HepG2 (cell line): Measurements from ENCODE around the gene MTHFR. TPM values are rescaled to one million over a fixed set of nuclear protein-coding genes. Genes with fewer than 3 reads are reported as not detected.

ENCODE experiments used
- ATAC-seq: fragments of 200-7000 bp; cut with Tn5 transposase; 3 replicates; pipeline ENCODE4 v1.9.1; 2020; ENCODE audit warnings: mild to moderate bottlenecking, moderate library complexity
- BruUV-seq: library from RNA; stranded (reverse); fragments of 400-500 nt; replicated peaks from 2 replicates; lab custom pipeline; 2021; lab: Mats Ljungman, UMichigan
- CTCF ChIA-PET: fragments of 300-600 bp; formaldehyde crosslinking; extraction: SDS; loops from one replicate; lab custom pipeline; 2021; ENCODE audit warnings: low total read pairs, inconsistent platforms, low intra/inter-chr PET ratio; lab: Yijun Ruan, JAX
- POLR2A ChIA-PET: fragments of 350-600 bp; sonication (Branson Sonifier 250); formaldehyde crosslinking; loops from one replicate; lab custom pipeline; 2020; ENCODE audit warnings: antibody characterized with exemption, inconsistent platforms; lab: Yijun Ruan, JAX
- DNase-seq: peaks from one replicate; pipeline ENCODE4 v3.0.0-alpha.2; 2015; ENCODE audit warnings: low spot score
- FAIRE-seq: peaks from 3 replicates; lab custom pipeline; 2011; peaks lifted over from hg19 to GRCh38; lab: Jason Lieb, UNC
- H2AFZ ChIP-seq: one replicate; pipeline ENCODE4 v1.6.1; 2011; ENCODE audit warnings: low read length, inconsistent platforms
- H3K27ac ChIP-seq: fragments of 300-600 bp; 3 replicates; pipeline ENCODE4 v1.8.0; 2011; ENCODE audit warnings: mixed run types, mild to moderate bottlenecking, mixed read lengths, low read length, inconsistent platforms; ENCODE audit not compliant: insufficient read depth; ENCODE audit errors: extremely low read length
- H3K27me3 ChIP-seq, 2 experiments: fragments of 200-600 bp in 1 of 2; 2 replicates in 1 of 2; 3 replicates in 1 of 2; pipeline versions ENCODE4 v1.6.0 to v1.8.0; 2011; ENCODE audit warnings: low read length in 2 of 2, mild to moderate bottlenecking in 2 of 2, moderate library complexity in 2 of 2, inconsistent platforms in 1 of 2; ENCODE audit not compliant: insufficient read depth in 2 of 2, control insufficient read depth in 1 of 2
- H3K36me3 ChIP-seq, 2 experiments: fragments of 200-600 bp in 1 of 2; replicated peaks in 1 of 2; 2 replicates in 1 of 2; 3 replicates in 1 of 2; pipeline versions ENCODE4 v1.5.1 to v1.8.0; 2011; ENCODE audit warnings: low read length in 2 of 2, inconsistent platforms in 1 of 2; ENCODE audit not compliant: insufficient read depth in 2 of 2, control insufficient read depth in 1 of 2
- H3K4me1 ChIP-seq: 2 replicates; pipeline ENCODE4 v1.5.1; 2012; ENCODE audit warnings: low read length, inconsistent platforms; ENCODE audit not compliant: insufficient read depth
- H3K4me2 ChIP-seq: 2 replicates; pipeline ENCODE4 v1.6.0; 2011; ENCODE audit warnings: low read depth, low read length, inconsistent platforms
- H3K4me3 ChIP-seq, 3 experiments: fragments of 200-600 bp in 1 of 3; sonication (generic), shearing (Covaris generic) in 1 of 3; replicated peaks in 1 of 3; 2 replicates each; pipeline ENCODE4 v1.5.1; 2011 to 2016; ENCODE audit warnings: low read length in 3 of 3, inconsistent platforms in 2 of 3, low read depth in 2 of 3, mild to moderate bottlenecking in 2 of 3, control low read depth in 1 of 3, mixed read lengths in 1 of 3; ENCODE audit not compliant: insufficient read depth in 1 of 3
- H3K79me2 ChIP-seq: one replicate; pipeline ENCODE4 v1.6.1; 2011; ENCODE audit warnings: low read length, inconsistent platforms; ENCODE audit not compliant: insufficient read depth
- H3K9ac ChIP-seq: 2 replicates; pipeline ENCODE4 v1.6.0; 2011; ENCODE audit warnings: mild to moderate bottlenecking, low read depth, low read length, inconsistent platforms; ENCODE audit not compliant: insufficient read depth
- H3K9me3 ChIP-seq: 2 replicates; pipeline ENCODE4 v1.5.1; 2012; ENCODE audit warnings: mild to moderate bottlenecking, low read length
- H4K20me1 ChIP-seq: 2 replicates; pipeline ENCODE4 v1.6.0; 2011; ENCODE audit warnings: inconsistent platforms, mild to moderate bottlenecking, low read length, moderate library complexity; ENCODE audit not compliant: insufficient read depth
- CEBPB ChIP-seq: IDR thresholded peaks from 2 replicates; pipeline ENCODE4 v1.6.1; 2011; ENCODE audit warnings: low read depth, low read length, improper control_type of control experiment, borderline replicate concordance
- CHCHD3 ChIP-seq: sonication (generic); formaldehyde crosslinking; IDR thresholded peaks from 2 replicates; pipeline ENCODE4 v1.8.0; 2022; ENCODE audit warnings: mild to moderate bottlenecking, missing genetic modification reagents, moderate library complexity
- ELF4 ChIP-seq: sonication (generic); formaldehyde crosslinking; IDR thresholded peaks from 2 replicates; pipeline ENCODE4 v1.5.0; 2020; ENCODE audit warnings: missing genetic modification reagents, mild to moderate bottlenecking, moderate library complexity, borderline replicate concordance
- HDAC6 ChIP-seq: fragments of 200-600 bp; sonication (generic); IDR thresholded peaks from 2 replicates; pipeline ENCODE4 v1.7.0; 2017; ENCODE audit warnings: mild to moderate bottlenecking, antibody characterized with exemption, low read length, low read depth
- HMG20A ChIP-seq: IDR thresholded peaks from 2 replicates; pipeline ENCODE4 v1.6.1; 2016; ENCODE audit warnings: borderline replicate concordance
- KDM3A ChIP-seq: IDR thresholded peaks from 2 replicates; pipeline ENCODE4 v1.6.1; 2018; ENCODE audit warnings: low read depth, missing compliant biosample characterization
- KLF6 ChIP-seq: IDR thresholded peaks from 2 replicates; pipeline ENCODE4 v1.8.0; 2016; ENCODE audit warnings: missing biosample characterization, missing genetic modification reagents
- SMARCC2 ChIP-seq: fragments of 450-650 bp; IDR thresholded peaks from 2 replicates; pipeline ENCODE4 v1.6.1; 2017; ENCODE audit warnings: antibody characterized with exemption, mild to moderate bottlenecking
- SP4 ChIP-seq: sonication (generic); formaldehyde crosslinking; IDR thresholded peaks from 2 replicates; pipeline ENCODE4 v1.8.1; 2023; ENCODE audit warnings: mild to moderate bottlenecking, missing genetic modification reagents
- ZBTB7A ChIP-seq: sonication (generic); formaldehyde crosslinking; IDR thresholded peaks from 2 replicates; pipeline ENCODE4 v1.8.0; 2022; ENCODE audit warnings: mild to moderate bottlenecking, missing genetic modification reagents
- ZNF224 ChIP-seq: sonication (generic); formaldehyde crosslinking; IDR thresholded peaks from 2 replicates; pipeline ENCODE4 v1.5.0; 2020; ENCODE audit warnings: mild to moderate bottlenecking, missing genetic modification reagents
- ZNF234 ChIP-seq: sonication (generic); formaldehyde crosslinking; conservative IDR thresholded peaks from 2 replicates; pipeline ENCODE4 v1.5.1; 2020; ENCODE audit warnings: mild to moderate bottlenecking, missing genetic modification reagents
- WGBS: methylation state at CpG from one replicate; pipeline ENCODE4 v1.1.6; 2017; ENCODE audit warnings: low lambda C conversion rate; 5-methylcytosine and 5-hydroxymethylcytosine counted together
- in situ Hi-C: cut with HindIII; loops from 2 replicates; pipeline ENCODE4 v1.10.0; 2017; ENCODE audit warnings: low pct_unique_long_range_greater_than_20kb; ENCODE audit not compliant: extremely low pct_ligation_motif_present
- intact Hi-C: fragments of 100-400 bp; cut with micrococcal nuclease; formaldehyde crosslinking; loops from one replicate; pipeline ENCODE4 v1.10.0; 2022; ENCODE audit not compliant: unreplicated experiment
- polyA plus RNA-seq, 8 experiments: library from polyadenylated mRNA; depleted of rRNA in 3 of 8; stranded (reverse) in 7 of 8; unstranded in 1 of 8; fragments of >200 nt; fragmentation: Illumina TruSeq in 4 of 8; extraction: Trizol in 4 of 8; gene quantifications; 2 replicates each; pipeline versions ENCODE4 v1.2.1 to v1.2.3, GENCODE V29; 2011 to 2016; ENCODE audit warnings: low read depth in 4 of 8, missing spikeins in 1 of 8, mixed read lengths in 1 of 8; ENCODE audit not compliant: insufficient read depth in 1 of 8
- total RNA-seq, 5 experiments: library from RNA; depleted of rRNA; stranded (reverse); fragments of >200 nt; fragmentation: Illumina TruSeq; extraction: Trizol; gene quantifications; 2 replicates each; pipeline ENCODE4 v1.2.3, GENCODE V29; 2016; ENCODE audit warnings: low read depth in 1 of 5
- TF ChIP-seq, protein P1 (sequence below): sonication (generic); formaldehyde crosslinking; IDR thresholded peaks from 2 replicates; pipeline ENCODE4 v1.8.0; 2022; ENCODE audit warnings: missing genetic modification reagents, mild to moderate bottlenecking, inconsistent platforms, borderline replicate concordance
- TF ChIP-seq, protein P2 (sequence below): sonication (generic); formaldehyde crosslinking; IDR thresholded peaks from 2 replicates; pipeline ENCODE4 v1.8.1; 2023; ENCODE audit warnings: mild to moderate bottlenecking, missing genetic modification reagents
- TF ChIP-seq, protein P3 (sequence below): sonication (generic); formaldehyde crosslinking; IDR thresholded peaks from 2 replicates; pipeline ENCODE4 v1.8.0; 2022; ENCODE audit warnings: mild to moderate bottlenecking, missing genetic modification reagents, moderate library complexity

Gene MTHFR
- total and polyA plus RNA-seq, 2 of the 13 experiments (the other 11 are each of a cell fraction or from before 2014, with no cell fraction given) = 3.8 to 8.2 TPM

DNA sequence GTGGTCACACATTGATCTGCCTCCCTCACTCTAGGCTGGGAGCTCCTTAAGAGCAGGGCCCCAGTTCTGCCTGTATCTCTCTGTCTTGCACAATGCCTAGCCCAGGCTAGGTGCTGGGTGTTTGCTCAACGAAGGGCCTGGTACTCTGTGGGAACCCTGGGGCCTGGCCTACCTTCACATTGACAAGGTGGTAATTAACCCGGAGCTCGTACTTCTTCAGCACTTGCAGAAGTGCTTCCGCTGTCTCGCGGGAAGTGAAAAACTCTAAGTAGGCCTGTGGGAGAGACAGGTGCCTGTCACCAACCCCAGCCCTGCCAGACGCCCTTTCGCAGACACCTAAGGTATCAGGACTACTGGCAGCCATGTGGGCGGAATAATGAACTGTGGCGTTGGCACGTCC, 13.7 kb downstream of the MTHFR start:
- Histone ChIP-seq H3K9ac (no peak overlapping the region), H4K20me1 (no peaks in the 10 kb centered on the region), H2AFZ (no peak overlapping the region), H3K27me3 (no peaks in the 10 kb centered on the region), H3K27ac (no peak overlapping the region), H3K36me3 (0 out of 5 replicates have a peak, but pooled peaks cover 4 to 6% of the 10 kb centered on the region in 2 experiments), H3K79me2 (no peaks in the 10 kb centered on the region), H3K4me3 (no peak overlapping the region), H3K4me1 (peaks cover 8% of the 10 kb centered on the region), H3K4me2 (no peak overlapping the region), H3K9me3 (no peaks in the 10 kb centered on the region)
- FAIRE-seq (no peak), DNase-seq (no peak), ATAC-seq (no peak)
- ChIA-PET CTCF (no interaction called here), POLR2A (no interaction called here)
- no TSS peak for BruUV-seq
- TF ChIP-seq CEBPB = peak; percentile 20; the same call in 1 of the 2 replicates
- no peak for TF ChIP-seq HMG20A (CRISPR knock-in tag)
- intact Hi-C loops (no loop called here), in situ Hi-C loops (no loop called here)
- WGBS = 85% methylated on average over 11 of the region's 11 CpGs

DNA sequence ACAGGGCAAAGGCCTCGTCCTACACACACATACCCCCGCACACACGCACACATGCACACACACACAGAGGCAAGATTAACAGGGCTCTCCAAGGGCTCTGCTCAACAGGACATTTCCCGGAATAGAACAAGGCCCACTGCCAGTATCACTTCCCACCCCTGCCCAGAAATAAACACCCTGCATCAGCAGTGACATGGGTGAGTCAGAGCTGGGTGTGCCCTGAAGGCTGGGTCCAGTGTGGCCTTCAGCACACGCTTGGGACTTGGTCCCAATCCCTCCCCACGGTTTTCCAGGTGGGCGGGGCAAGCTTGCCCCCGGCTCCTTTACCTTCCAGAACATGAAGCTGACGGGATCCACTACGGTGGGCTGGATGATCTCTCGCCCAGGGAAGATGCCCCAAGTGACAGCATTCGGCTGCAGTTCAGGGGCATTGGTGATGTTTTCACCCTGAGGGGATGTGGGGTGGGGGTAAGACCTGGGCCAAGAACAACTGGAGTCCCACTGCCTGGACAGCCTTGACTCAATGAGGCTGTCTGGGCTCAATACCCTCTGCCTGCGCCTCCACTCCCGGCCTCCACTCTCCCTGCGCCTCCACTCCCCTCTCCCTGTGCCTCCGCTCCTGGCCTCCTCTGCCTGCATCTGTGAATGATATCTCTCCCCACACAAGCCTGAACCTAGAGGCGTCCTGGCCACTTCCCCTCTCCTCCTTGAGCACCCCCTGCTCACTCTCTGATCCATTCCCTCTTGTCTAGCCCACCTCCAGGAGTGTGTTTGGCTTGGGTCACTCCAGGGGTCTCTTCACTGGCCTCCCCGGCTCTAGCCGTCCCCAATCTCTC, 14.7 kb downstream of the MTHFR start:
- Histone ChIP-seq H3K27me3 (no peaks in the 10 kb centered on the region), H3K9me3 (no peaks in the 10 kb centered on the region), H3K4me1 (peaks cover 16% of the 10 kb centered on the region), H3K79me2 (no peaks in the 10 kb centered on the region), H3K36me3 (0 out of 5 replicates have a peak, but pooled peaks cover 4 to 6% of the 10 kb centered on the region in 2 experiments), H3K4me2 (no peak overlapping the region), H3K4me3 (no peak overlapping the region), H2AFZ (no peak overlapping the region), H4K20me1 (no peaks in the 10 kb centered on the region), H3K9ac (no peak overlapping the region), H3K27ac (no peak overlapping the region)
- DNase-seq (no peak), FAIRE-seq (no peak), ATAC-seq (no peak)
- POLR2A ChIA-PET = no interaction called here
- intact Hi-C loops (no loop called here), in situ Hi-C loops (no loop called here)
- WGBS = 87% methylated on average over 17 of the region's 19 CpGs
- CTCF ChIA-PET = no interaction called here
- BruUV-seq = no TSS peak
- no peak for TF ChIP-seq ELF4 (CRISPR knock-in tag)
- TF ChIP-seq, protein P1, sequence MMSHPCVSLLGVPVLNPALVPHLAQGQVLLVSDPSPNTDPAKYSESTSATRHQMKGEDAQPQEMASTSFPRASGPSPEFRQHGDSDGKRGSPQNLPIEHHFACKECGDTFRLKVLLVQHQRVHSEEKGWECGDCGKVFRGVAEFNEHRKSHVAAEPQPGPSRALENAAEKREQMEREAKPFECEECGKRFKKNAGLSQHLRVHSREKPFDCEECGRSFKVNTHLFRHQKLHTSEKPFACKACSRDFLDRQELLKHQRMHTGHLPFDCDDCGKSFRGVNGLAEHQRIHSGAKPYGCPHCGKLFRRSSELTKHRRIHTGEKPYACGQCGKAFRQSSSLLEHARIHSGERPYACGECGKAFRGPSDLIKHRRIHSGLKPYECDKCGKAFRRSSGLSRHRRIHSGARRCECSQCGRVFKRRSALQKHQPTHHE (CRISPR knock-in tag) = no peak
- TF ChIP-seq ZNF234 (CRISPR knock-in tag) = no peak
- no peak for TF ChIP-seq ZBTB7A (CRISPR knock-in tag)
- TF ChIP-seq ZNF224 = no peak
- no peak for TF ChIP-seq SMARCC2
- TF ChIP-seq SP4 (CRISPR knock-in tag) = no peak
- TF ChIP-seq KDM3A (CRISPR knock-in tag) = no peak
- no peak for TF ChIP-seq HDAC6
- TF ChIP-seq KLF6 (CRISPR knock-in tag) = no peak
- TF ChIP-seq, protein P2, sequence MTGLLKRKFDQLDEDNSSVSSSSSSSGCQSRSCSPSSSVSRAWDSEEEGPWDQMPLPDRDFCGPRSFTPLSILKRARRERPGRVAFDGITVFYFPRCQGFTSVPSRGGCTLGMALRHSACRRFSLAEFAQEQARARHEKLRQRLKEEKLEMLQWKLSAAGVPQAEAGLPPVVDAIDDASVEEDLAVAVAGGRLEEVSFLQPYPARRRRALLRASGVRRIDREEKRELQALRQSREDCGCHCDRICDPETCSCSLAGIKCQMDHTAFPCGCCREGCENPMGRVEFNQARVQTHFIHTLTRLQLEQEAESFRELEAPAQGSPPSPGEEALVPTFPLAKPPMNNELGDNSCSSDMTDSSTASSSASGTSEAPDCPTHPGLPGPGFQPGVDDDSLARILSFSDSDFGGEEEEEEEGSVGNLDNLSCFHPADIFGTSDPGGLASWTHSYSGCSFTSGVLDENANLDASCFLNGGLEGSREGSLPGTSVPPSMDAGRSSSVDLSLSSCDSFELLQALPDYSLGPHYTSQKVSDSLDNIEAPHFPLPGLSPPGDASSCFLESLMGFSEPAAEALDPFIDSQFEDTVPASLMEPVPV = no peak
- TF ChIP-seq, protein P3, sequence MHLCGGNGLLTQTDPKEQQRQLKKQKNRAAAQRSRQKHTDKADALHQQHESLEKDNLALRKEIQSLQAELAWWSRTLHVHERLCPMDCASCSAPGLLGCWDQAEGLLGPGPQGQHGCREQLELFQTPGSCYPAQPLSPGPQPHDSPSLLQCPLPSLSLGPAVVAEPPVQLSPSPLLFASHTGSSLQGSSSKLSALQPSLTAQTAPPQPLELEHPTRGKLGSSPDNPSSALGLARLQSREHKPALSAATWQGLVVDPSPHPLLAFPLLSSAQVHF = no peak
- no peak for TF ChIP-seq CHCHD3 (CRISPR knock-in tag)
